CD4-positive, alpha-beta T cell (primary cell): ENCODE results near the gene ARPC4. TPM values are rescaled to one million over a fixed set of nuclear protein-coding genes. Genes with fewer than 3 reads are reported as not detected.
A peak's percentile ranks its signal among the peaks of the same experiment; 100 is the strongest.

ENCODE experiments used
- ATAC-seq: fragments of 200-7000 bp; cut with Tn5 transposase; one replicate; pipeline ENCODE4 v1.10.0; 2022; ENCODE audit warnings: mild to moderate bottlenecking; ENCODE audit not compliant: poor library complexity
- CTCF ChIA-PET: fragments of 350-600 bp; sonication (Branson Sonifier 250); formaldehyde crosslinking; loops from one replicate; lab custom pipeline; 2021; ENCODE audit warnings: antibody characterized with exemption, inconsistent platforms; lab: Charles Lee
- POLR2A ChIA-PET: fragments of 350-600 bp; sonication (Branson Sonifier 250); formaldehyde crosslinking; loops from one replicate; lab custom pipeline; 2021; ENCODE audit warnings: antibody characterized with exemption, inconsistent platforms; lab: Charles Lee
- DNase-seq, 14 experiments: peaks; one replicate each; pipeline ENCODE4 v3.0.0-alpha.2; 2013 to 2020; ENCODE audit warnings: mixed read lengths in 2 of 14
- H3K27ac ChIP-seq, 2 donors: one replicate each; pipeline versions ENCODE4 v1.5.1 to v1.7.0; 2013; ENCODE audit warnings: low read length in 2 of 2, low read depth in 1 of 2, mild to moderate bottlenecking in 1 of 2
- H3K27me3 ChIP-seq, 2 experiments: 1 replicate in 1 of 2; 2 replicates in 1 of 2; pipeline versions ENCODE4 v1.6.1 to v1.7.0; 2013; ENCODE audit warnings: low read length in 2 of 2, control low read depth in 1 of 2, mild to moderate bottlenecking in 1 of 2, moderate library complexity in 1 of 2; ENCODE audit not compliant: insufficient read depth in 2 of 2, control insufficient read depth in 1 of 2
- H3K36me3 ChIP-seq: one replicate; pipeline ENCODE4 v1.6.1; 2013; ENCODE audit warnings: low read length, control low read depth; ENCODE audit not compliant: insufficient read depth
- H3K4me1 ChIP-seq: one replicate; pipeline ENCODE4 v1.6.1; 2013; ENCODE audit warnings: low read length, control low read depth; ENCODE audit not compliant: insufficient read depth
- H3K4me3 ChIP-seq: one replicate; pipeline ENCODE4 v1.5.1; 2013; ENCODE audit warnings: mild to moderate bottlenecking, low read length, moderate library complexity
- H3K9me3 ChIP-seq, 2 experiments: 1 replicate in 1 of 2; 2 replicates in 1 of 2; pipeline versions ENCODE4 v1.6.1 to v1.7.0; 2013; ENCODE audit warnings: low read length in 2 of 2, mild to moderate bottlenecking in 2 of 2, control low read depth in 1 of 2, moderate library complexity in 1 of 2; ENCODE audit not compliant: control insufficient read depth in 1 of 2, insufficient read depth in 1 of 2
- H3K27ac Mint-ChIP-seq: one replicate; pipeline ENCODE4 v1.8.0; 2020; ENCODE audit warnings: mixed read lengths
- H3K27me3 Mint-ChIP-seq: one replicate; pipeline ENCODE4 v1.8.0; 2021; ENCODE audit warnings: mixed read lengths
- H3K36me3 Mint-ChIP-seq: one replicate; pipeline ENCODE4 v1.8.0; 2021; ENCODE audit warnings: low read depth, mixed read lengths
- H3K4me1 Mint-ChIP-seq: one replicate; pipeline ENCODE4 v1.8.0; 2021; ENCODE audit warnings: low read depth, mixed read lengths
- H3K4me3 Mint-ChIP-seq: one replicate; pipeline ENCODE4 v1.8.0; 2020; ENCODE audit warnings: mild to moderate bottlenecking, mixed read lengths
- H3K9me3 Mint-ChIP-seq: one replicate; pipeline ENCODE4 v1.8.0; 2020; ENCODE audit warnings: mixed read lengths
- CTCF ChIP-seq: fragments of 200-600 bp; IDR thresholded peaks from one replicate; pipeline ENCODE4 v1.8.0; 2022; ENCODE audit warnings: antibody characterized with exemption, mild to moderate bottlenecking
- intact Hi-C, 2 experiments: fragments of 100-400 bp; cut with DNase I in 1 of 2; cut with micrococcal nuclease in 1 of 2; formaldehyde crosslinking; loops; one replicate each; pipeline versions ENCODE4 v1.15.1 to v1.9.0; 2023 to 2025; cut with DNase I, micrococcal nuclease
- total RNA-seq, 174 experiments: library from RNA in 2 of 174; stranded (reverse) in 2 of 174; gene quantifications; one replicate each; pipeline ENCODE4 v1.2.3 and lab custom pipeline; 2021 to 2026

ARPC4 gene
- total RNA-seq, 2 experiments from 2014 or later: 88.7 to 91.3 TPM

- no peak overlapping the region for H3K4me3 ChIP-seq
- Mint-ChIP-seq H3K36me3 (peaks cover 57% of the 10 kb centered on the region), H3K9me3 (no peaks in the 10 kb centered on the region), H3K4me3 (no peak overlapping the region), H3K27me3 (no peaks in the 10 kb centered on the region), H3K4me1 (peaks cover 12% of the 10 kb centered on the region), H3K27ac (no peak overlapping the region)
- ChIA-PET CTCF (interaction anchor here (0.6 kb wide), 1 partner anchor 11 kb away, joined by 3 read pairs; no protein-coding TSS in a partner anchor), POLR2A (no interaction called here)
- H3K27me3 ChIP-seq: no peaks in the 10 kb centered on the region
- peaks cover 11% of the 10 kb centered on the region for H3K4me1 ChIP-seq
- no peak for DNase-seq
- H3K27ac ChIP-seq: no peak overlapping the region
- no peaks in the 10 kb centered on the region for H3K9me3 ChIP-seq
- ATAC-seq: no peak
- TF ChIP-seq CTCF: no peak
- intact Hi-C loops: no loop called here
- peaks cover 64% of the 10 kb centered on the region for H3K36me3 ChIP-seq
These were observed 45.1 kb downstream of the ARPC4 start for GRCh38 chr3:9837701-9838582.

GRCh38 chr3:9838856-9839255, 46.0 kb downstream of the ARPC4 start:
- ATAC-seq: no peak
- H3K27ac Mint-ChIP-seq: no peak overlapping the region
- no peaks in the 10 kb centered on the region for H3K27me3 ChIP-seq
- peaks cover 55% of the 10 kb centered on the region for H3K36me3 ChIP-seq
- H3K4me1 Mint-ChIP-seq: peaks cover 22% of the 10 kb centered on the region
- no peak overlapping the region for H3K4me3 Mint-ChIP-seq
- H3K27ac ChIP-seq: no peak overlapping the region
- intact Hi-C loops: no loop called here
- H3K9me3 ChIP-seq: no peaks in the 10 kb centered on the region
- TF ChIP-seq CTCF: no peak
- ChIA-PET POLR2A (no interaction called here), CTCF (no interaction called here)
- DNase-seq: no peak
- peaks cover 17% of the 10 kb centered on the region for H3K4me1 ChIP-seq
- H3K4me3 ChIP-seq: no peak overlapping the region
- H3K27me3 Mint-ChIP-seq: no peaks in the 10 kb centered on the region
- H3K36me3 Mint-ChIP-seq: peaks cover 57% of the 10 kb centered on the region
- H3K9me3 Mint-ChIP-seq: no peaks in the 10 kb centered on the region

- Mint-ChIP-seq H3K27me3 (no peaks in the 10 kb centered on the region), H3K36me3 (peaks cover 45% of the 10 kb centered on the region), H3K9me3 (no peaks in the 10 kb centered on the region), H3K4me1 (peaks cover 28% of the 10 kb centered on the region), H3K4me3 (peak overlapping the region; percentile 48), H3K27ac (no peak overlapping the region)
- CTCF ChIA-PET: no interaction called here
- ATAC-seq (no peak), DNase-seq (no peak)
- no peaks in the 10 kb centered on the region for H3K27me3 ChIP-seq
- no peak overlapping the region for H3K4me3 ChIP-seq
- TF ChIP-seq CTCF: no peak
- POLR2A ChIA-PET: interaction anchor here (0.7 kb wide), 1 partner anchor 192 kb away, joined by 3 read pairs; the partner anchor contains the start of gene MTMR14
- intact Hi-C loops: loop anchor here (5.0 to 10.0 kb wide), 4 partner anchors 49 to 444 kb away; partner anchors contain the start of genes ARPC4 (in 1 of the 2), CRELD1 (in 1 of the 2) and TADA3 (in 1 of the 2)
- peaks cover 37% of the 10 kb centered on the region for H3K36me3 ChIP-seq
- H3K9me3 ChIP-seq: no peaks in the 10 kb centered on the region
- no peak overlapping the region for H3K27ac ChIP-seq
- peaks cover 28% of the 10 kb centered on the region for H3K4me1 ChIP-seq
These were observed 48.1 kb downstream of the ARPC4 start for GRCh38 chr3:9841015-9841414.
